HG03045 (cell line): ENCODE data around the gene AXIN2.
A peak's percentile ranks its signal among the peaks of the same experiment; 100 is the strongest.

Experiments used
- ATAC-seq: cut with Tn5 transposase; IDR thresholded peaks from one replicate; pipeline ENCODE4 v1.9.1; 2021; ENCODE audit warnings: mild to moderate bottlenecking, moderate library complexity; ENCODE audit not compliant: unreplicated experiment

Gene AXIN2

DNA sequence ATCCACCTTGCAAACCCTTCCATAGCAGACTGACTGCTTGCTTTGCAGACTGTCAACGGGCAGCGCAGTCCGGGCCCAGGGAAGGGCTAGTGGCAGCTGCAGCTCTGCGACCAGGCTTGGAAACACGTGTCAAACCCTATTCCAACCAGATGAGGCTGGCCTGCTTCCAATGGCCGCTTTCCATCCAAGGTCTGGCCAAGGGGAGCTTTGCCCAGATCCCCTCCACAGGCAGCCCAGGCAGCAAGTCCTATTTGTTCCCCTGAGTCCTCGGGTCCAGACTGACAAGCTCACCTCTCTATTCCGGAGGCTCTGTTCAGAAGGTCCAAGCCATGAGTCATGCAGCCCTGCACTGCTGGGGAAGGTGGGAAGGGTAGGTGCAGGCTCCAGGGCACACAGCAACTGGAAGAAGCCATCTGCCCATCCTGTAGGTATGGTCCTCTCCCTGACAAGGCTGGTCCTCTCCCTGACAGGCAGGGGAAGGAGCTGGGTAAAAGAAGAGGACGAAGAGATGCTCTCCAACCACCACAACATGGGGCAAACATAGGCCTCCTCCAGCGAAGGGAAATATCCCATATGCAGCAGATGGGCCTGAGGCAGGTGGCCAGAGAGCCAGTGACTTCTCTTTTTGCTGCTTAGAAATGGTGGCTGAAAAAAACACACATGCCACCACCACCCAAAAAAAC lies 22.6 kb upstream of the AXIN2 start:
- no peak for ATAC-seq

DNA sequence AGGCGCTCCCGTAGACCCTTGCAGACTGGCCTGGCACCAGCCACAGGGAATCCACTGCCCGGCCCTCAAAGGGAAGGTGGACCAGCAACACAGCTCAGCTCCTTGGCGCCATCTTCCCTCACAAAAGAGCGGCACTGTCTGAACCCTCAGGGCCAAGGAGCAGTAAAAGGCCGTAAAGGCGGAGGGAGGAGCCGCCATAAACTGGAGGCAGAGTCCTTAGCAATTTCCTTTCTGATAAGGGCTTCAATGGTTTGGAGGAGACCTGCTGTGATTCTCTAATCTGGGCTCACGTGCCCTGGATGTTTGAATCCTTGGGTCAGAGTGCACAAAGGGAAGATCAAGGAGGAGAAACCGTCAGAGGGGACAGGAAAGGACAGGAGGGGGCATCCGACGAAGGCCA lies 15.5 kb upstream of the AXIN2 start:
- ATAC-seq = no peak

- no peak for ATAC-seq
Observed at GRCh38 chr17:65573282-65573602, 11.8 kb upstream of the AXIN2 start.

DNA sequence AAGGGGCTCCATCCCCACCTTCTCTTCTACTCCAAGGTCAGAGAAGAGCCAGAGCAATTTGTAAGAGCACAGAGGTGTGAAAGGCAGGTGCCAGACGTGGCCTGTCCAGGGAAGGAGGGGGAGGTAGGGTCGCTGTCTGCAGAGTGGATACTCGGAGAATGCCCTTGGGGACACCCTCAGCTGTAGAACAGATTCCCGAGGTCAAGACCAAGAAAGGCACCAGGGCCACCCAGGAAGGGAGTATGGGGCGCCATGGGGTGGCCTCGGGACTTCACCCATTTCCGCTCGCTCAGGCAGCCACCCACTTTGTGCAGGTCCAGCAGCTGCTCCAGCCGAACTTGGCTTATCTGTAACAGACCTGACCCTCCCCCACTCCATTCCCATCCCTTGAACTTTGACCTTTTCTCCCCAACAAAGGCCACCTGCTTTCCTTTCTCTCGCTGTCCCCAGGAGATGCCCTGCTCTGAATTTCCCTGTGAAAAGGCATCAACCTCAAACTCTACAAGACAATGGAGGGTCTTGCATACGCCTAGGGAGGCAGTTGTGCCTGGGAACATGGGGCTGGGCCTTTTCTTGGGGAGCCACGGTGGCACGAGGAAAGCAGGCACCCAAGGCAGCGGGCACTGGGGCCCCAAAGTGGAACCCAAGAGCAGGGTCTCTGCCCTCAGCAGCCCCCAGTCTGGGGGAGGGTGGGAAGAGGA lies 11.3 kb upstream of the AXIN2 start:
- no peak for ATAC-seq

GRCh38 chr17:65572186-65572580 lies 10.7 kb upstream of the AXIN2 start:
- ATAC-seq = no peak

DNA sequence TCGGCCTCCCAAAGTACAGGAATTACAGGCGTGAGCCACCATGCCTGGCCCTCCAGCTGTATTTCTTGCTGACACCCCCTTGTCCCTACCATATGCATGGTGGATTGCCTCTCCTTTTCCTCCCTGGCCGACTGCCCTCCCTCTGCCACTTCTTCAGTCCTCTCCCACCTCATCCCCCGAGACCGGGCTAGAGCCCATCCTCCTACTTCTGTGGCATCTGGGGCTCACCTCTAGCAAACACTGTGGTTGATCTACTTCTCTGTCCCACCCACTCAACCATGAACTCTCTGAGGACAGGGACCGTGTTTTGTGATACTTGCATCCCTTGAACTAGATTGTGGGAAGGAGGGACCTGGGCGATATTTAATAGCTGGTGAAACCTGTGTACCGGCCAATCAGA lies 7.5 kb upstream of the AXIN2 start:
- ATAC-seq = no peak

DNA sequence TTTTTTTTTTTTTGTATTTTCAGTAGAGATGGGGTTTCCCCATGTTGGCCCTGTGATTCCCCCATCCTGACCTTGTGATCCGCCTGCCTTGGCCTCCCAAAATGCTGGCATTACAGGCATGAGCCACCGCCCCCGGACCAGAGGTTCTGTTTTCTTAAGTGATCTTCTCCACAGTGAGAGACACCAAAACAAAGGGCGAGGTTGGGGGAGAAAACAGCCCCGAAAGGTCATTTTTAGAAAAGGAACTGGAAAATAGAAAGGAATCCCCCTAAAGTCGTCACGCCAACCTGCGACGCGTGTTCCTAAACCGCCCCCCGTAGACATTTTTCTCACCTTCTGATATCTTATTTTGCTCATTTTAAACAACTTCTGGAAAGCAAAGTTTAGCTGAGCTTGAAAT lies 6.1 kb upstream of the AXIN2 start:
- ATAC-seq = no peak

- ATAC-seq = no peak
Observed at GRCh38 chr17:65565559-65565958, 4.1 kb upstream of the AXIN2 start.

GRCh38 chr17:65564793-65565192 lies 3.3 kb upstream of the AXIN2 start:
- no peak for ATAC-seq

- no peak for ATAC-seq
Observed at GRCh38 chr17:65562206-65562531, 721 bp upstream of the AXIN2 start.

DNA sequence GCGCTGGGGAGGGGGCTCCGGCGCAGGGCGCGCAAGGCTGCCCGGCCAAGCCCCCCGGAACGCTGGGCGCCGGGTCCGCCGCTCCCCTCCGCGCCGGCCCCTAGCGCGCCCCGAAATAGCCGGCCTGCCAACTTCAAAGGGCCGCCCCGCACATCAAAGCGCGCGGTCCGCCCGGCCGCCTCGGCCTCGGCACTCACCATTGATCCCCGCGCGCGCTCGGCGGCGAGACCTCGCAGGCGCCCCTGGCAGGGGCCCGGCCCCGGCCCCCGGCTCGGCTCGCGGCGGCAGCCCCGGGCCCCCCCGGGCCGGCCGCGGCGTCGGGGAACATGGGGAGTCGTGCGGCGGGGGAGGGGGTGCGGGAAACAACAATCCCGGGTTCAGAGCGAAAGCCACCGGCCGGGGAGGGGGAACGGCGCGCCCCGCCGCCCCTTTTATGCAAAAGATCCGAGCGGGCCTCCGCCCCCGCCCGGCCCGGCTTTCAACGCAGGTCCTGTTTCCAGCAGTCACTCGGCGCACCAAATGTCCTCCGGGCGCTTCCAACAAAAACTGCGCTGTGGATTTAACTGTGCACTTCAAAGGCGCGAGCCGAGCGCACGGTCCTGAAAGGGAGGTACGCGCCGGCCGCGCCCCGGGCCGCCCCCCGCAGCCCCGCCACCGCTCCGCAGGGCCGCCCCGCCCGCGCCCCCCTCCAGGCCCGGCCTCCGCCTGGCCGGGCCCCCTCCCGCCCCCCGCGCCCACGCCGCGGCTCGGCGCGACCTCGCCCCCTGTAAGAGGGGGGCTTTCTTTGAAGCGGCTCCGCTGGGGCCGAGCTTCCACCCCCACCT lies 608 bp downstream of the AXIN2 start:
- ATAC-seq = peak; percentile 49

DNA sequence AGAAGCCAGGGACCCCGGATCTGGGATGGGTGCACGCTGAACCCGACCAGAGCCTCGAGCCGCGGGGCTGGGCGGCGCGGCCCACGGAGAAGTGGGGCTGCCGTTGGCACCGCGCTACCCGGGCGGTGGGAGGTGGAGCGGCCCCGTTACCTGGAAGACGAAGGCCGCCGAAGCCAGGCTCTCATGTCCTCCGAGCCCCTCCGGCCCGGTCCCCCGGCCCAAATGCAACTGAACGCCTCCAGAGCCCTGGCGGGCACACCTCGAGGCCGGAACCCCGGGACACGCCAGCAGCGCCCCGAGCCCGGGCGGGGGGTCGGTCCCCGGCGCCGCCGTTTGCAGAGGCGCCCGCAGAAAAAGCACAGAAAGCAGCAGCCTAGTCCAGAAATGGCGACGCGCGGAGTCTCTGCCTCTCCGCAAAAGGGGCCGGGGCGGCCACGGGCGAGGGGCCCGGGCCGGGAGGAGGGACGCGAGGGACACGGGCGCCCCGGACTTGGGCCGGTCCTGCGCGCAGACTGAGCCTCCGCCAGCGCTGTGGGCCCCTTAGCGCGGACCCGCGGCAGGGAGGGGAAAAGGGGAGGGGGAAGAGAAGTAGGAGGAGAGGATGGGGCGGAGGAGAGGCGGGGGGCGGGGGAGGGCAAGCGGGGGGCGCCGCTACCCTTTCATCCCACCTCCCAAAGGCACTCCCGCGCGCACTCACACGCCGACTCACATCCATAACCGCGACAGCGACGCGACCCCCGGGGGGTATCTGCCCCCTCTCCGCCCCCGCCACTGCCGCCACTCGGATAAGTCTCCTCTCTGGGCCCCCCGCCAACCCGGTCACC lies 1.4 kb downstream of the AXIN2 start:
- no peak for ATAC-seq

- ATAC-seq = no peak
Observed at GRCh38 chr17:65559461-65559803, 2.0 kb downstream of the AXIN2 start.

- no peak for ATAC-seq
Observed at GRCh38 chr17:65558683-65559460, 2.6 kb downstream of the AXIN2 start.

GRCh38 chr17:65558311-65558682 lies 3.2 kb downstream of the AXIN2 start:
- ATAC-seq = no peak

DNA sequence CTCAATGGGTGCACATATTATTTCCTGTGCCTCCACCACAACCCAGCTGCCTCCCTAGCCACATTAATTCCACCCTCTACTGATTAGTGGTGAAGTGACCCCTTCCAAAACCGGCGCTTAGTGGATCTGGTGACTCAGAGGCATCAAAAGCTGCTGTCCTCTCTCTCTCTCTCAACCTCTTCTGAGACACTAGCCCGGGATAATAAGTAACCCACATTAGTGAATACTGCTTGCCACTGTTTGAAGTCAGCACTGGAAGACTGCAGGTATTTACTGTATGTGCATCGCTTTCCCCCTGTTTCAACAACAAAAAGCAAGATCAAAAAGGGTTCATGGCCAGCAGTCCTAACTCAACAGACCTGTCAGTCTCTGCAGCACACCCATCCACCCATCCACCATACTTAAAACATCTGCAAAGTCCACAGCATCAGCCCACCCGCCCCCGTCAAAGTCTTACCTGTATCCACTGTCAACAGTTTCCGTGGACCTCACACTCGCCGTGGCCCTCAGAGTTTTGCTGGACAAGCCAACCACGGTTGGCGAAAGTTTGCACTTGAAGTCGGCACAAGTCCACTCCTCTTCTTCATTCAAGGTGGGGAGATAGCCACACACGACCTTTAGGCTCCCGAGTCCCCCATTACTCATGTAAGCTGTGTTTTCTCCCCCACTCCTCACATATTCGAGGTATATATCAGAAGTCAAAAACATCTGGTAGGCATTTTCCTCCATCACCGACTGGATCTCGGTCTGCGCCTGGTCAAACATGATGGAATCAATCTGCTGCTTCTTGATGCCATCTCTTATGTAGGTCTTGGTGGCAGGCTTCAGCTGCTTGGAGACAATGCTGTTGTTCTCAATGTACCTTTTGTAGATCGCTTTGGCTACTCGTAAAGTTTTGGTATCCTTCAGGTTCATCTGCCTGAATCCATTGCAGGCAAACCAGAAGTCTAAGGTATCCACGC lies 3.8 kb downstream of the AXIN2 start:
- ATAC-seq = no peak

DNA sequence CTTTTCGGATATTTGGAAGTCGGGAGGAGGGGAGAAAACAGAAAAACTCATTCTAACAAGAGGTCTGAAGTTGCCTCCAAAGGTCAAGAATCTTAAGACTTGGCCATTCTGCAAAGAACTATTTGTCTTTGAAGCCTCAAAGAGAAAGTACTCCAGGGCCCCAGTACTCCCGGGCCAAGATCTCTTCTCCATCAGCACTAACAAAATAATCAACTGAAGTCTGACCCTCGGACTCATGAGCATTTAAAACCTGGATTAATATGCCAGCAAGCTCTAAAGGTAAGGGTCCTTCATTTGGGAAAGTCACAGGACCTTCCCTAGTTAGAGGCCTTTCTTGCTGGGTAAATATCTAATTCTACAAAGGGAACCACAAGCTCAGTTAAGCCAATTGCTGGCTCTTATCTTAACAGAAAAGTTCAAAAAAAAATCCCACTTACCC lies 4.5 kb downstream of the AXIN2 start:
- no peak for ATAC-seq

GRCh38 chr17:65556014-65556909 lies 5.2 kb downstream of the AXIN2 start:
- no peak for ATAC-seq
